Activated T-cell treated with anti-CD3 and anti-CD28 coated beads for 4 hours (primary cell): ENCODE results near the gene NOCT.
"Not testable (repeated sequence)": the region's sequence is repeated elsewhere in the genome, so short reads cannot be mapped to it uniquely, and the experiment has no call there.

Experiments
- DNase-seq: peaks from one replicate; pipeline ENCODE4 v3.0.0-alpha.2; 2020

NOCT gene

DNA sequence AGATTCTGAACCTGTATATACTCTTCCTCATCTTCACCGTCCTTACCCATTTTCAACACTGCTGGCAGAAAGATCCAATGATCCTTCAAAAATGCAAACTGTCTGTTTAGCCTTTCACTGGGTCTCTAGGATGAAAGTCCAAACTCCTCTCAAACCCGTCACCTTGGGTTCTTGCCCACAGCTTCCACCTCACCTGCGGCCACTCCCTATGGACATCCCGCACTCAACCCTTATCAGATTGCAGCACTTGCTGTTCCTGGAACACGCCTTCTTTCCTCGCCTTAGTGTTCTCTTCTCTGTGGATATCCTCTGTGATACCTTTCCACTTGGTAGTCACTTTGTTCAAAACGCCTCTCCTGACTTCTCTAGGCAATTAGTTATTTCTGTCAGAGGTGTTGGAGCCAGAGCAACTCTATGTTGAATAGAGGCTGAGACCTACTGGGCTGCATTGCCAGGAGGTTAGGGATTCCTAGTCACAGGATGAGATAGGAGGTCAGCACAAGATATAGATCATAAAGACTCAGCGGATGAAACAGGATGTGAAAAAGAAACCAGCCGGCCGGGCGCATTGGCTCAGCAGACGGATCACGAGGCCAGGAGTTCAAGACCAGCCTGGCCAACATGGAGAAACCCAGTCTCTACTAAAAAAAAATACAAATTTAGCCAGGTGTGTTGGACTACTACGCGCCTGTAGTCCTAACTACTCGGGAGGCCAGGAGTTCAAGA lies 4.2 kb upstream of the NOCT start:
- no peak for DNase-seq

DNA sequence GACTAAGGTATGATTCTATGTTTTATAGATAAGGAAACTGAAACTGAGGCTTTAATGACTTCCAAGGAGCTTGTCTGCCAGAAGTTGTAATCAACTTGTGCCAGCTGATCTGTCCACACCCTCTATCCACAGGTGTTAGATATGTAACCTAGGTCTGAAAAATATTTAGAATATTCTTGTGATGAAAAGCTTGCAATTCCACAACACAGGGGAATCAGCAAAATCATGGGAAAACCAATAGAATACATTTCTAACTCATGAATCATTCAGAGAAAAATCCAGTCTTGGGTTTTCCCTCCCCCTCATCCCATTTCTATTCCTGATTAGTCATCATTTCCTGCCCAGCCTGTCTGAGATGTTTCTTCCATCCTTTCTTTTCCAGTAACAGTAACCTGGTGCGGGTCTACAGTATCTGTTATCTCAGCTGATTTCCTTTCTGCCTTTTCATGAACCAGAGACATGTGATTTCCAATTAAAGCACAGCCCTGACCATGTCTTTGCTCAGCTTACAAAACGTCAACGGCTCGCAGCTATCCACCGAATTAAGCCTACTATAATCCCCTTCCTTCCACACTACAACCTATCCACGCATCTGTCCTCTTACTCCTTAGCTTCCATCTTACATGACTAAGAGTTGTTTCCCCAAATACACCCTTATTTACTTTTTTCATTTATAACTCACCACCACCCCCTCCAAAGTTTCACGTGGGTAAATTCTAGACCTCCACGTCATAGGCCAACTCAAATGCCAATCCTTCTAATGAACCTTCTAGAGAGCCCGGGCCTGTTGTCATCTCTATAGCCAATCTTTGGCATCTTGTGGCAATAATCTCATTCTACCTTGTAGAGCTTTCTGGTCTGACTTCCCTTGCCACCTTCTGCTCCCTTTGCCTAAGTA lies 961 bp upstream of the NOCT start:
- no peak for DNase-seq

DNA sequence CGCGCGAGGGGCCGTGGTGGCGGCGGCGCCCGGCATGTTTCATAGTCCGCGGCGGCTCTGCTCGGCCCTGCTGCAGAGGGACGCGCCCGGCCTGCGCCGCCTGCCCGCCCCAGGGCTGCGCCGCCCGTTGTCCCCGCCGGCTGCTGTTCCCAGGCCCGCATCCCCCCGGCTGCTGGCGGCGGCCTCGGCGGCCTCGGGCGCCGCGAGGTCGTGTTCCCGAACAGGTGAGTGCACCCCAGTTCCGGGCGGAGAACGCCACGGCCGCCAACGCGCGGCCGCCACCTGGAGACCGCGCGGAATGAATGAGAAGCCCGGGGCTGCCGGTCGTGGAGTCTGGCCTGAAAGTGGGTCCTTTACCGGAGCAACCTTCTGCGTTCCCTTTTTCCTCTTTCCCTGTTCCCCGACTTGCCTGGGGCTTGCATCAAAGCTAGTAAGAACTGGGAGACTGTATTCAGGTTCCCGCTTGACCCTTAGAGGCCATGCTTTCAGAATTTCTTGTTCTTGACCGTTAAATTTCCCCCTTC lies 429 bp downstream of the NOCT start:
- peak; percentile 23 for DNase-seq

DNA sequence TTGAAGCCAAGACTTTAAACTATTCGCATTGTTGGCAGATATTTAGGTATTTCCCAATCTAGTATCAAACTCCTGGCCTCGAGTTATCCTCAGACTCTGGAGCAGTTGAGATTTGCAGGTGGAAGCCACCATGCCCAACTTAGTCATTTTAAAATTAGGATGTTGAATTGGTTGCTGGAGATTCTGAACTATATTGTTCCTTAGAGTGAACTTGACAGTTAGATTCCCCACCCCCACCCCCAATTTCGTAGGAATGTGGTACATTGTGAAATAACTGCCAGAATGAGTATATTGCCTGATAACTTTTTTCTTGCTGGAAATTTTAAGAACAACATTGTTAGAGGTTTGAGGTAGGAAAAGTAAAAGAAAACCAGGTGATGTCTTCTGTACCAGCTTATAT lies 2.3 kb downstream of the NOCT start:
- no peak for DNase-seq

DNA sequence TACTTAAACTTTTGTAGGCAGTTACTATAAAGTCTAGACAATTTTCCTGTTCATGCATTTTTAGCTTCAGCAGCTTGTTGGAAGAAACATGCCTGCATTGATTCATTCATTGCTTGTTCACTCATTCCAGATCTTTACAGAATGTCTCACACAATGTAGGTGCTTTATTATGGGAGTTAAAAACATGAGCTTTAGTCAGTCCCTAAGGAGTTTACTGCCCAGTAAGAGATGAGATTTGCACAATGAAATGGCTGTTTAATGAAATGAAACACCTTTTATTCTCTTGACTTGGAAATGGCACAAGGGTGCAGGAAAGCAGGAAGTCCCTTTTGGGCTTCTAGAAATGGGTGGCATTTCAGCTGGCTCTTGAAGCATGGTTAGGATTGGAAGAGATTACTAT lies 2.9 kb downstream of the NOCT start:
- DNase-seq: no peak

DNA sequence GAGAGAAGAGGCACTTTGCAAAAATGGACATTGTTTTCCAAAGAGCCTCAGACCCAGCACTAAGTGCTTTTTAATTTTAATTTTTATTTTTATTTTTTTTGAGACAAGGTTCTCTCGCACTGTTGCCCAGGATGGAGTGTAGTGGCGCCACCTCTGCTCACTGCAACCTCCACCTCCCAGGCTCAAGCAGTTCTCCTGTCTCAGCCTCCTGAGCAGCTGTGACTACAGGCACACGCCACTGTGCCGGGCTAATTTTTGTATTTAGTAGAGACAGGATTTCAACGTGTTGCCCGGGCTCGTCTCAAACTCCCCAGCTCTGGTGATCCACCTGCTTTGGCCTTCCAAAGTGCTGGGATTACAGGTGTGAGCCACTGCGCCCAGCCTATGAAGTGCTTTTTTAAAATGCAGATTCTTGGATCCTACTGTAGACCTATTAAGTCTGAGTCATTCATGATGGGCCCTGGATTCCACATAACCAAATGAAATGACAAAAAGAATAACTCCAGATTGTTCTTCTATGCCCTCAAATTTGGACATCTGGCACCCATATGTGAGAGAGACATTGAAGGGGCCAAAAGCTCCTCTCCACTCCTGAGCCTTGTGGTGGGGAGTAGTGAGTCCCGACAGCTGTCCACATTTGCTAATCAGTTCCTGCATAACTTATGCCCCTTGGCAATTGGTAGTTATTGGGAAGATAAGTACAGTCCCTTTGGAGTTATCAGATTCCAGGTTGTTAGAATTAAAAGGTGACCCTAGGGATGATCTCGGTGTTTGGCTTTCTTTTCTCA lies 3.6 kb downstream of the NOCT start:
- no peak for DNase-seq

DNA sequence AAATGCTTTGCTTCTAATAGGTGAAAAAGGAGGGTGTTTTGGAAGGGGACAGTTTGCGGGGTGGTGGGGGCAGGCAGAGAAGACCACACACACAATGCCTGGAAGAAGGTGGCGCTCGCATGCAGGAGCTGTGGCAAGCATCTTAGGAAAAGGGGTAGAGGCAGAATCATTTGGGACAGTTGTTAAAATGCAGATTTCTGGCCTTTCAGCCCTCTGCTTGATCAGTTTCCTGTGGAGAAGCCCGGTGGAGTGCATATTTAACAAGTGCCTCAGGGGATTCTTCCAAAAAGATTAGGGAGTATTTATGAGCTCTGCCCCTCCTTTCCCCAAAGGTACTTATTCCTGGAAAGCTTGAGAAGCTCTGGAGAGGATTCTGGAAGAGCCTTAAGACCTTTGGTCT lies 4.8 kb downstream of the NOCT start:
- no peak for DNase-seq

DNA sequence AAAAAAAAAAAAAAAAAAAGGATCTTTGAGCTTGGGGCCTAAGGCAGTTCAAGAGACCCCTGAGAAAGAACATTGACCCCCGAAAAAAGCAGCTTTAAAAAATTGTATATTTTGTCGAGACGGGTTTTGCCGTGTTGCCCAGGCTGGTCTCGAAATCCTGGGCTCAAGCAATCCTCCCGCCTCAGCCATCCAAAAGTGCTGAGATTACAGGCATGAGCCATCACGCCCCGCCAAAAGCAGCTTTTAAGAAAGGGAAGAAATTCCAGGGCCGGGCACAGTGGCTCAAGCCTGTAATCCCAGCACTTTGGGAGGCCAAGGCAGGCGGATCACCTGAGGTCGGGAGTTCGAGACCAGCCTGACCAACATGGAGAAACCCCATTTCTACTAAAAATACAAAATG lies 5.5 kb downstream of the NOCT start:
- DNase-seq: not testable (repeated sequence)

DNA sequence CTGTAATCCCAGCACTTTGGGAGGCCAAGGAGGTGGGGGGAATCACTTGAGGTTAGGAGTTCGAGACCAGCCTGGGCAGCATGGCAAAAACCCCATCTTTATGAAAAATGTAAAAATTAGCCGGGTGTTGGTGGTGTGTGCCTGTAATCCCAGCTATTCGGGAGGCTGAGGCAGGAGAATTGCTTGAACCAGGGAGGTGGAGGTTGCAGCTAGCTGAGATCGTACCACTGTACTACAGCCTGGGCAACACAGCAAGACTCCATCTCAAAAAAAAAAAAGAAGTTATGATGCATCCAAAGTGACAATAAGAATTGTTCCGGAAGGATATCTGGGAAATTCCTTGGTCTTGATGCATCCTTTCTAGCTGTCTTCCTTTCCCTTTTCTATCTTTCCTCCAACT lies 7.3 kb downstream of the NOCT start:
- no peak for DNase-seq

DNA sequence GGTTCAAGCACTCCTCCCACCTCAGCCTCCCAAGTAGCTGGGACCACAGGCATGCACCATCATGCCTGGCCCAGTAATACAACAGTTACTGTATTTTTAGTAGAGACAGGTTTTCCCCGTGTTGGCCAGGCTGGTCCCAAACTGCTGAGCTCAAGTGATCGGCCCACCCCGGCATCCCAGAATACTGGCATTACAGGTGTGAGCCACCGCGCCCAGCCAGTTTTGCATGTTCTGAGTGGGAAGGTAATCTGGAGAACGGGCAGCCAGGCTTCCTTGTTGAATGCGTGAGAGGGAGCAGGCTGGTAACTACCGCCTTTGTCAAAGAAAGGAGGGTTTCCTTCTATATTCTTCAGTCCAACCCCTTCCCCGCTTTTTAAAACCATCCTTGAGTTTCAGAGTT lies 9.1 kb downstream of the NOCT start:
- no peak for DNase-seq

DNA sequence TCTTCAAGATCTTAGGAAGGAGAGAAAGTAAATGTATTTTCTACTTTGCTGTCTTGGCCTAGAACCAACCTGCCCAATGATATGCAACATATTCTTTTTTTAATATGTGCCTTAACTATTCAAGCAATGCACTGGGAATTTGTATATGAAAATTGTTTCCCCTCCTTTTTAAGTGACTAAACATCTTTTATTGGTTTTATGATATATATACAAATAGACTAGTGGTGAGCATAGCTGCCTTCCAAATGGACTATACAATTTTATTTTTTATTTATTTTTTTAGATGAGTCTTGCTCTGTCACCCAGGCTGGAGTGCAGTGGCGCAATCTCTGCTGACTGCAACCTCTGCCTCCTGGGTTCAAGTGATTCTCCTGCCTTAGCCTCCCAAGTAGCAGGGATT lies 10.3 kb downstream of the NOCT start:
- DNase-seq: no peak

DNA sequence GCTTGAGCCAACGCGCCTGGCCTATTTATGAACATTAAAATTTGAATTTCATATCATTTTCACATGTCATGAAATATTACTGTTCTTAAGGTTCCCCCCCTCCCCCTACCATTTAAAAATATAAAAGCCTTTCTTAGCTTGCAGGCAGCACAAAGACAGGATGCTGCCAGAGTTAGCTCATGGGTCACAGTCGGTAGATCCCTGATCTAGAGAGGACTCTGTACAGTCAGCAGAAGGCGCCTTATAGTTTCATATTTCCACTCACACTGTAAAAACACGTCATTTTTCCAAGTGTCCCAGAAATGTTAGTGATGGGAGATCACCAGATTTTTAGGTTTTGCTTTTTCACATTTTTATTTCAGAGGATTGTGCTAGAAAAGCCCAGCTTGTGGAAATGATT lies 12.2 kb downstream of the NOCT start:
- DNase-seq: no peak

DNA sequence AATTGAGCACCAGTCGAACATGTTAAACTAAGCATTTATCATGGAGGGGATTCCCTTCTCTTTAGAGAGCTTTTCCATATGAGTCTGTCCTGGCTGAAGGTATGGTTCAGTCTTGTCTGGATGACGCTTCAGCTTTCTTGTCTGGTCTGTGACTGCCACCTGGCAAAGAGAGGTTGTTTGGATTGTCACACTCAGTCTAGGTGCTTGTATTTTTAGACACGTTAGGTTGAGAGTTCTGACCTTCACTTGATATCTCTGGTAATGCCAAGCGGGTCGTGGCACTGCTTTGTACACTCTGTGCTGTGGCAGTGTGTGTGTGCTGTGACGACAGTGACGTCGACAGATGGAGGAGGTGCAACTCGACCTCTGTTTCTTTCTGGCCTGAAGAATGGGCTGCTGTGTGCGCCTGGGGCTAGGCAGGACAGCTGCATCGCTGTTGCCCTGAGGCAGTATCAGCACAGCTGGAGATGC lies 12.6 kb downstream of the NOCT start:
- no peak for DNase-seq

DNA sequence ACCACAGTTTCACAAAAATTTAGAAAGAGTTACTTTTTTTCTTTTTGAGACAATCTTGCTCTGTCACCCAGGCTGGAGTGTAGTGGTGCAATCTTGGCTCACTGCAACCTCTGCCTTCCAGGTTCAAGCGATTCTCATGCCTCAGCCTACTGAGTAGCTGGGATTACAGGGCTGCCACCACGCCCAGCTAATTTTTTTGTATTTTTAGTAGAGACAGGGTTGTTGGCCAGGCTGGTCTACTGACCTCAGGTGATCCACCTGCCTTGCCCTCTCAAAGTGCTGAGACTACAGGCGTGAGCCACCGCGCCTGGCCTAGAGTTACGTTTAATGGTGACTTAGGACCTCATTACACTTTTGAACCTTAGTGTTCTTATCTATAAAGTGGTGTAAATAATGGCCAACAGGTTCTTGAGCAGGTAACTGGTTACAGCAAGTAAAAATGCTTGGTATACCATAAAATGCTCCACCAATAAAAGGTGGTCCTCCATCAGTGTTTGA lies 14.3 kb downstream of the NOCT start:
- not testable (repeated sequence) for DNase-seq

DNA sequence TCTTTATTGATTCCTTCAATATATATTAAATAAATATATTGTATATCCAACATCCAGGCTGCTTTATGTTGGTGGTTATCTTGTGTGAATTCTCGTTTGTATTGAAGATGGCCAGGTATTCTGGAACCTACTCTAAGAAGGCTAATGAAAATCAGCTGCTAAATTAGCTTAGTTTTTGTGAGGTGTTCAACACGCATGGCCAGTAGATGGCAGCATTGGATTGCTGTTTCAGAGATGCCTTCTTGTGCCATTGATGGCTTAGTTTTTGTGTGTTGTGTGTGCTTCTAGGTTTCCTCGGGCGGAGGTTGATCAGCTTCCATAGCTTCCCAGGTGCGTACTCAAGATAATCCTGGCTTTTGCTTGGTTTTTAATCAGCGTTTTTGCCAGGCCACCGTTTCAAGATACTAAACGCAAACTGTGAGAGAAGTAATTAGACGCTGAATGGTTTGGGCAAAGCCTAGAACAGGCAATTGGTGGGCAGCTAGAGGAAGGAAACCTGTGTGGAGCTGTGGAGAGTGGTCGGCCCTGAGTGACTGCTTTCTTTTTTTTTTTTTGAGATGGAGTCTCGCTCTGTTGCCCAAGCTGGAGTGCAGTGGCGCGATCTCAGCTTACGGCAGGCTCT lies 15.1 kb downstream of the NOCT start:
- DNase-seq: peak; percentile 66

DNA sequence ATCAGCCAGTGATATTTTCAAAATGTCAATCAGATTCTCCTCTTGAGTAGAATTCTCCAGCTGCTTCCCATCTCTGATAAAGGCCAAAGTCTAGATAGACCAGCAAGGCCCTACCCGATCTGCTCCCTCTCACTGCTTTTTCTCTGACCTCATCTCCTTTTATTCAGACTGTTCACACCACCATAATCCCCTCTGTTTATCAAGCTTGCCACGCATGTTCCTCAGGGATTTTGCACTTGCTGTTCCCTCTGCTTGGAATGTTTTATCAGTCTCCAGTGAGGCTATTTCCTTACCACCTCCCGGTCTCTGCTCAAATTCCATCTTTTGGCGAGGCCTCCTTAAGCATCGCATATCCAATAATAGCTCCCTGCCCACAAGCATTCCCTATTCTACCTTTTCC lies 20.1 kb downstream of the NOCT start:
- no peak for DNase-seq

DNA sequence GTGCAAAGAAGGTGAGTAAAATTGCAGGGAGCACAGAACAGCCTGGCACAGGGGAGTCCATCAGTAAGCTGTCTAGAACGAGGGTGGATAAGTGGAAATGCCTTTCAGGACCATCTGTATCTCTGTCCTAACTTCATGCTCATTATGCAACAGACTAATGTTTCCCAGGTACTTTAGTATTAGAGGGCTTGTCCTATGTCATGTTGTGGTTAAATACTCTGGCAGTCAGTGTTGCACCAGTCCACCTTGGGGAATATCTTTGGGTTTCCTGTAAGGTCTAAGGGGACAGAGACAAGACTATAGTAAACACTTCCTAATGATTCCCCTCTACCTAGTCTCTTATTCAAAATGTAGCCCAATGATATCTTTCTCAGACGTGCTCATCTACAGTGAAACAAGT lies 21.3 kb downstream of the NOCT start:
- DNase-seq: no peak

DNA sequence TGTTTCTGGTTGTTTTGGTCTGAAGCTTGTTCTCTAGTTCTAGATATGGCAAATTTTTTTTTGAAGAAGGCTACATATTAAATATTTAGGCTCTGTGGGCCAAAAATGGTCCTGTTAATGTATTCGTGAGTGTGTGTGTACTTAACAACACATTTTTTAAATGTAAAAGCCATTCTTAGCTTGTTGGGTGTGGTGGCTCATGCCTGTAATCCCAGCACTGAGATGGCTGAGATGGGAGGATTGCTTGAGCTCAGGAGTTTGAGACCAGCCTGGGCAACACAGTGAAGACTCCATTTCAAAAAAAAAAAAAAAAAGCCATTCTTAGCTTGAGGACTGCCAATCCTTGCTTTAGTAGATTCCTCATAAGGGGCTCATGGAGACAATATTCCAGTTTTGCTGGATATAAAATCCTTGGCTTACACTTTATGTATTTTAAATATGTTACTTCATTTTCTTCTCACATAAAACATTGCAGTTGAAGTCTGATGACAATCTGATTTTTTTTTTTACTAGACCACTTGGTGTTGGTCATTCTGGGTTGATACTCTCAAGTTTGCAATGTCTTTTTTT lies 23.4 kb downstream of the NOCT start:
- no peak for DNase-seq

DNA sequence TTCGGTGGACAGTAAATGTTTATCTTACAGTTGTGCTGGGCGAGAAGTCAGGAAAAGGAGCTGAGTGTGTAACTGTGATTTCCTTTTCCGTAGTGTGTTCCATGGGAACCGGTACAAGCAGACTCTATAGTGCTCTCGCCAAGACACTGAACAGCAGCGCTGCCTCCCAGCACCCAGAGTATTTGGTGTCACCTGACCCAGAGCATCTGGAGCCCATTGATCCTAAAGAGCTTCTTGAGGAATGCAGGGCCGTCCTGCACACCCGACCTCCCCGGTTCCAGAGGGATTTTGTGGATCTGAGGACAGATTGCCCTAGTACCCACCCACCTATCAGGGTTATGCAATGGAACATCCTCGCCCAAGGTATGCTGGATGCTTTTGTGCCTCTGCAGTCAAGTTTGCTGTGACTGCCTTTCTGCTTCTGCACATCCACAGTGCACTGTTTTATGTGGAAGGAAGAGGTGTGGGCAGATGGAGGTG lies 27.4 kb downstream of the NOCT start:
- DNase-seq: no peak

DNA sequence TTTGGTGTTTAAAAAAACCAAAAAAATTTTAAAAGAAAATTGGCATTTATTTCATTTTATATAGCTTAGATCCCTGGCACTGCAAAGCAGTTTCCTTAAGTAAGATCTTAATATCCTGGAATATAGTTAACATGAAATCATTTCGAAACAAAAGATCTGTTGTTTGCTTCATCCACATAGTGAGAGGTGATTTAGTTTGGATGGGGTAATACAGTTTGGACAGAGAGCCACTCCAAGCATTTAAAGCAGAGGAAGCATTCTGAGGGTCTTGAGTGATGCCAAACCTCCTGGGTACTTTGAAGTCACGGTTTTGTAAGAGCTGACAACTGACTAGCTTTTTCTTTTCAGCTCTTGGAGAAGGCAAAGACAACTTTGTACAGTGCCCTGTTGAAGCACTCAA lies 28.7 kb downstream of the NOCT start:
- no peak for DNase-seq

DNA sequence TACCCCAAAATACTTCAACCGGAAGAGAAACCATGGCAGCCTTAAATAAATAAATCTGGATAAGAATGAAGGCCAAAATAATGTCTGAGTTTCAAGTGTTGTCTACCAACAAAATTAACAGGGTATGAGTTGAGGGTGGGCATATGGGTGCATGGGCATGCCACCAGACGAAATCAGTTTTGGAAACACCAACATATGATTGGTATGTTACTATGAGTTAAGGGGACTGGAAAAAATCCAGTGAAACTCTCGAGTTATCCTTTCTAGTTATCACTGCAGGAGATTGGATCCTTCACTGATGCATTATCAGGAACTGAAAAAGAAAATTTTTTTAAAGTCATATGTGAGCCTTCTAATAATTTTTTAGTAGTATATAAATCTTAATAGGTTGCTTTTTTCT lies 32.4 kb downstream of the NOCT start:
- DNase-seq: no peak

DNA sequence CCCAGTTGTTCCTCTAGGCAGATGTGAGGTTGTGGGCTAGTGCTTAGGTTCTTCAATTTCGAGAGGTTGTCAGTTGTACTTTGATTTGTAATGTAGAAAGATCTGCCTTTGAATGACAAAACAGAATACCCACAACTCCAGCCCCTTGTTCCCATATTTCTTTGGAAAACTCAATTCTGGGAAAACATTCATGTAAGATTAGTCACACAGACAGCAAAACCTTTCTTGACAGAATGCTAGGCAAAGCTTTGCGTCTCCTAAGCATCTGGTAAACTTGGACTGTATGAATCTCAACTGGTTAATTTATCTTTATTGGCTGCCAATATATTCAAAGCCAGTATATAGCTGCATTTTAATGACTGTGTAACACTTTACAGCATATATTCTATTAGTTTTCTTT lies 34.9 kb downstream of the NOCT start:
- no peak for DNase-seq
